Stomach smooth muscle (tissue), 2 donors: ENCODE measurements around the gene NCAN.

Experiments
- H3K27ac ChIP-seq: one replicate; pipeline ENCODE4 v1.7.0; 2013; ENCODE audit warnings: mild to moderate bottlenecking, low read length, inconsistent platforms
- H3K27me3 ChIP-seq, 2 donors: one replicate each; pipeline ENCODE4 v1.7.0; 2013; ENCODE audit warnings: low read length in 2 of 2; ENCODE audit not compliant: insufficient read depth in 2 of 2, control insufficient read depth in 1 of 2
- H3K36me3 ChIP-seq, 2 donors: one replicate each; pipeline ENCODE4 v1.7.0; 2013; ENCODE audit warnings: low read length in 2 of 2; ENCODE audit not compliant: control insufficient read depth in 2 of 2, insufficient read depth in 2 of 2
- H3K4me1 ChIP-seq: one replicate; pipeline ENCODE4 v1.7.0; 2013; ENCODE audit warnings: low read length; ENCODE audit not compliant: control insufficient read depth, insufficient read depth
- H3K4me3 ChIP-seq, 2 donors: one replicate each; pipeline ENCODE4 v1.7.0; 2013; ENCODE audit warnings: low read length in 2 of 2
- H3K9ac ChIP-seq, 2 donors: one replicate each; pipeline ENCODE4 v1.7.0; 2013; ENCODE audit warnings: low read length in 2 of 2, mild to moderate bottlenecking in 1 of 2
- H3K9me3 ChIP-seq, 2 donors: one replicate each; pipeline ENCODE4 v1.7.0; 2013; ENCODE audit warnings: low read length in 2 of 2; ENCODE audit not compliant: control insufficient read depth in 2 of 2
- donor health status: healthy.
- donor health status: Pancreatic carcinoma.

The NCAN gene

DNA sequence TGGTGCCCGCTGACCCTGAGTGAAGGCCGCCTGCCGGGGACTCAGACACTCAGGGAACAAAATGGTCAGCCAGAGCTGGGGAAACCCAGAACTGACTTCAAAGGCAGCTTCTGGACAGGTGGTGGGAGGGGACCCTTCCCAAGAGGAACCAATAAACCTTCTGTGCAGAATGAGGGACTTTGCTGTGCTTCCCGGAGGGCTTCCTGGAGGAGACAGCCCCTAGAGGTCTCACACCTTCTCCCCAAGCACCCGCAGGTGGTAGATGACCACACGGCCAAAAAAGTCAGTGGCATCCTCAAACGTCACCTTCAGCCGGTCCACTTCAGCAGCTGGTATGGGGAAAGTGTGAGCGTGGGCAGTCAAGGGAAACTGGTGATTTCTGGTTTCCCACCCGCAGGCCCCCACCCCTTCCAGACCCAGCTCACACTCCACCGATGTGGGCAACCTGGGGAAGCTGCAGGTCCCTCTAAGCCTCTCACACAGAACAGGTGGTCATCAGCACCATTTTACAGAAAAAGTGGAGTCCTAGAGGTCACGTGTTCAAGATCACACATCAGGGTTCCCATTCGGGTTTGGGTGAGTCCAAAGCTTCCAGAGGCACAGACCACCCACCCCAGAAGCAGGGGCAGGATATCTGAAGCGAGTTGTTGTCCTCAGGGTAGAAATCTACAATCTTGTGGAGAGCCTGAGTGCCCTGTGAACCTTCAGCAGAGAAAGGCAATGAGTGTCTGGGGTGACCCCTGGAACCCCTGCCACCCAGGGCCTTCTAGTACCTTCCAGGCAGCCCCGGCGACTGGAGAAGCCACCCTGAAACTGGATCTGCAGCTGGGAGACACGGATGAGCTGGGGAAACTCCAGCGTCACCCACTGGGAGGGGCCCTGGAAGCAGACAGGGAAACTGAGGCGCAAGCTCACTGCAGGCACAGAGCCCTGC lies 9.8 kb upstream of the NCAN start:
- H3K27me3 ChIP-seq: peaks cover 3 to 8% of the 10 kb centered on the region in 2 donors
- H3K4me1 ChIP-seq: peaks cover 10% of the 10 kb centered on the region
- peak overlapping the region; percentile 79 to 88 for H3K9ac ChIP-seq
- H3K4me3 ChIP-seq: peak overlapping the region in 1 of 2 donors; percentile 89
- H3K27ac ChIP-seq: peak overlapping the region; percentile 64
- peaks cover 13 to 20% of the 10 kb centered on the region in 2 donors for H3K36me3 ChIP-seq
- H3K9me3 ChIP-seq: no peaks in the 10 kb centered on the region

DNA sequence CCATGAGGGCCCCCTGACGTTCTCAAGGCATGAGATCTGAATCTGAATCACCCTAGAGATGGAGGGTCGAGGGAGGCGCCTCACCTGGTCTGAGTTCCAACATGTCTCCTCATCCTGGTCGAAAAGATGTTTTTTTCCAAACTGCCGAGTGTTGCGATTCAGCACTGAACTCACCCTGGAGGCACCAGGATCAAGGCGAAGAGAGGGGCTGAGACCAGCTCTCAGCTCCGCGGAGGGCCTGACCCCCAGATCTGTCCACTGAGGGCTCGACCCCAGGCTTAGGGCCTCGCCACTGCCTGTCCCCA lies 9.1 kb upstream of the NCAN start:
- H3K9ac ChIP-seq: peak overlapping the region; percentile 79 to 88
- H3K27ac ChIP-seq: peak overlapping the region; percentile 64
- peaks cover 10% of the 10 kb centered on the region for H3K4me1 ChIP-seq
- peaks cover 9 to 15% of the 10 kb centered on the region in 2 donors for H3K27me3 ChIP-seq
- H3K9me3 ChIP-seq: no peaks in the 10 kb centered on the region
- H3K36me3 ChIP-seq: peaks cover 10 to 16% of the 10 kb centered on the region in 2 donors
- peak overlapping the region; percentile 62 to 89 for H3K4me3 ChIP-seq

DNA sequence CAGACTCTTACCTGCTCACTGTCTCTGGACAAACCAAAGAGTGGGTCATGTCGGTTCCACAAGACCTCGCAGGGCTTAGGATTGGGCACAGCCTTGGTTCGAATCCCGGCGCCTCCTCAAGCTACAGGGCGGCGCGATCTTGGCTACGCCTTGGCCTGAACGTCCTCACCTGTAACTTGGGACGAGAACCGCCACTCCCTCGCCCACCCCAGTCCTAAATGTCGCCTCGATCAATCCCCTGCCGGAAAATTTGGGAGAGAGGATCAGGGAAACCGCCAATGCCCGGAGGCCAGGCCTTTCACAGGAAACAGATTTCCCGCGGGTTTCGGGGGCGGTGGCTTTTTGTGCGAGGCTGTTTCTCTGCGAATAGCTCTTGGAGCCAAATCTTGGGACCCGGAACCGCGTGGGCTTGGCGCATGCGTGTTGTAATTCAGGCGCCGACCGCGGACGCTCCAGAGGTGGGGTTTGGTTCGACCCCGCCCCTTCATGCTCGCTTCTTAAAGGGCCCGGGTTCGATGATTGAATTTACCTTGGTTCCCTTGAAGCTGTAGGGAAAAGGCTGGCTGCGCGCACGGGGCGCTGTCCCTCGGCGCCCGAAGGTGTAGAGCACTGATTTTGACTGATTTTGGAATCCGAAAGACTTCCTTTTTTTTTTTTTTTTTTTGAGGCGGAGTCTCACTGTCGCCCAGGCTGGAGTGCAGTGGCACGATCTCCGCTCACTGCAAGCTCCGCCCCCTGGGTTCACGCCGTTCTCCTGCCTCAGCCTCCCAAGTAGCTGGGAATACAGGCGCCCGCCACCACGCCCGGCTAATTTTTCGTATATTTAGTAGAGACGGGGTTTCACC lies 8.5 kb upstream of the NCAN start, which contains the start of gene NR2C2AP:
Gene NR2C2AP, minus strand, starts transcription at position 403 of the 845 bp plus-strand sequence. Its CDS starts 354 bp downstream, at position 49.
- Histone ChIP-seq H3K4me1 (peaks cover 10% of the 10 kb centered on the region), H3K4me3 (peak within 1 kb of the TSS; percentile 62 to 89), H3K9ac (peak within 1 kb of the TSS; percentile 79 to 88)

DNA sequence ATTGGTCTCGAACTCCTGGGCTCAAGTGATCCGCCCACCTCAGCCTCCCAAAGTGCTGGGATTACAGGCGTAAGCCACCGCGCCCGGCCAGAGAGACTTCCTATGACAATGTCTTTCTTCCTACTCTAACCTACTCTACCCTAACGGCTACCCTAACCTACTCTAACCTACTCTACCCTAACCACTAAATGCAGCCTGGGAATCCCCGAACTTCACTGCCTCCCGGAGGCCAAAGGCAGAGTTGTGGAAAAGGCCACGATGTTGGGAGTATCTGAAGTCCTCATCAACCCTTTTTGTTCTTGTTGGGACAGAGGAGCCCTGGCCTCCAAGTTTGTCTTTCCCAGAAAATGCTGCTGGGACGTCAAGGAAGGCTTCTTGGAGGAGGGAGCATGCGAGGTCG lies 7.6 kb upstream of the NCAN start:
- Histone ChIP-seq H3K9ac (no peak overlapping the region), H3K27ac (no peak overlapping the region), H3K9me3 (no peaks in the 10 kb centered on the region), H3K27me3 (peaks cover 12 to 19% of the 10 kb centered on the region in 2 donors), H3K4me1 (peaks cover 10% of the 10 kb centered on the region), H3K4me3 (no peak overlapping the region), H3K36me3 (peaks cover 0 to 3% of the 10 kb centered on the region in 2 donors)

More for the DNA sequence above, 8.5 kb upstream of the NCAN start, which contains the start of gene NR2C2AP:
- Histone ChIP-seq H3K27me3 (peaks cover 12 to 19% of the 10 kb centered on the region in 2 donors), H3K27ac (peak within 1 kb of the TSS; percentile 64), H3K36me3 (peaks cover 6 to 12% of the 10 kb centered on the region in 2 donors), H3K9me3 (no peaks in the 10 kb centered on the region)

DNA sequence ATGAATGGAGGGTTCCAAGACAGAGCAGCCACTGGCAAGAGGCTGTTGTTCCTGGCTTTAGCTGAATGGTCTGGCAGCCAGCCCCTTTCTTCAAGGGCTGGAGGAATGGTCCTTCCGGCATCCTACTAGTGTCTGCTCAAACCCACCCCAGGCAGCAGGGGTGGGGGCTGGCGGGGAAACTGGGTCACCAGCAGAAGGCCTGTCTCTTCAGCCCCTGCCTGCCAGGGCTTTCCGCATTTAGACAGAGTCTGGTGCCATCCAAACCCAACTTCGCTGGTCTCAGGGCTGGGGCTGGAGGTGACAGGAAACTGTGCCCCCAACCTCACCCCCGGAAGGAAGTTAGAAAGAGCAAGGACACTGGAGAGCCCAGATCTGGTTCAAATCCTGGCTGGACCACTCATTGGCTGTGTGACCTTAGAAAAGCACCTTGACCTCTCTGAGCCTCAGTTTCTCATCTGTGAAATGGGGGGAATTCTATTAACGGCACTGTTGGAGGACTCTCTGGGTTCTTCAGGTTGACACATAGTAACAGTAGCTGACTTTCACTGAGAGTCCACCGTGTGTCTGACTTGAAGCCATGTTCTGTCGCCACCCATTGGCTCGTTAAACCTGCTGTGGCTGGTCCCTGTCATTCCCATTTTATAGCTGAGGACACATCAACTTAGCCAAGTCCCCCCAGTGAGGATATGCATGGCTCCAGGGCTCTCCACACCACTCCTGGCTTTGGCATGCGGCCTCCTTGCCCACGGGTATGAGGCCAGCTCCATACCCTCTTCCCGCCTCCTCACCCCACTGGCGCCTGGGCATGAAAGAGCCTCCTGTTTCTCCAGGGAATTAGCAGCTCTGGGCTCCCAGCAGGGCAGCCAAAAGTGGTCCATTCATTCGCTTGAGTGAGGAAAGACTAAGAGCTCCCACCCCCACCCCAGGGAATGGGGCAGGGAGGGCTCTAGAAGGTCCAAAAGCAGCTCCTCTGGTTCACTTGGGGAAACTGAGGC lies 6.0 kb upstream of the NCAN start:
- no peaks in the 10 kb centered on the region for H3K36me3 ChIP-seq
- no peak overlapping the region for H3K9ac ChIP-seq
- H3K27me3 ChIP-seq: peaks cover 12 to 22% of the 10 kb centered on the region in 2 donors

DNA sequence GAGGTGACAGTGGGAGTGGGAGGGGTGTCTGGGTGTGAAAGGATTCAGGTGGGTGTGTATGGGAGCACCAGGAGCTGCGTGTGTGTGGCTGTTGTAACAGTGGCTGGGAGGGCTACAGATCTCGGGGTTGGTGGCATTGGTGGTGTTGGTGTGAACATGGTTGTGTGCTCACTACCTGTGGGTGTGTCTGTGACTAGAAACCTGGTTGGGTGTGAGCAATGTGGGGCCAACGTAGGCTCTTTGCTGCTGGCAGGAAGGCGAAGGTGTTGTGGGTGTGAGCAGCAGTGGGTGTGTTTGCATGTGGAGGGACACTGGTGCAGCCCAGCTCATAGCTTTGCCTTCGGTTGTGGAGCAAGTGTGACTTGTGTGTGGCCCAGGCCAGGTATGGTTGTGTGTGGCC lies 4.8 kb upstream of the NCAN start:
- Histone ChIP-seq H3K36me3 (no peaks in the 10 kb centered on the region), H3K9ac (no peak overlapping the region), H3K27me3 (peaks cover 21 to 30% of the 10 kb centered on the region in 2 donors), H3K4me1 (peaks cover 10% of the 10 kb centered on the region), H3K27ac (no peak overlapping the region), H3K4me3 (no peak overlapping the region), H3K9me3 (no peaks in the 10 kb centered on the region)

More for the DNA sequence above, 6.0 kb upstream of the NCAN start:
- Histone ChIP-seq H3K27ac (no peak overlapping the region), H3K4me3 (no peak overlapping the region), H3K4me1 (peaks cover 10% of the 10 kb centered on the region), H3K9me3 (no peaks in the 10 kb centered on the region)

DNA sequence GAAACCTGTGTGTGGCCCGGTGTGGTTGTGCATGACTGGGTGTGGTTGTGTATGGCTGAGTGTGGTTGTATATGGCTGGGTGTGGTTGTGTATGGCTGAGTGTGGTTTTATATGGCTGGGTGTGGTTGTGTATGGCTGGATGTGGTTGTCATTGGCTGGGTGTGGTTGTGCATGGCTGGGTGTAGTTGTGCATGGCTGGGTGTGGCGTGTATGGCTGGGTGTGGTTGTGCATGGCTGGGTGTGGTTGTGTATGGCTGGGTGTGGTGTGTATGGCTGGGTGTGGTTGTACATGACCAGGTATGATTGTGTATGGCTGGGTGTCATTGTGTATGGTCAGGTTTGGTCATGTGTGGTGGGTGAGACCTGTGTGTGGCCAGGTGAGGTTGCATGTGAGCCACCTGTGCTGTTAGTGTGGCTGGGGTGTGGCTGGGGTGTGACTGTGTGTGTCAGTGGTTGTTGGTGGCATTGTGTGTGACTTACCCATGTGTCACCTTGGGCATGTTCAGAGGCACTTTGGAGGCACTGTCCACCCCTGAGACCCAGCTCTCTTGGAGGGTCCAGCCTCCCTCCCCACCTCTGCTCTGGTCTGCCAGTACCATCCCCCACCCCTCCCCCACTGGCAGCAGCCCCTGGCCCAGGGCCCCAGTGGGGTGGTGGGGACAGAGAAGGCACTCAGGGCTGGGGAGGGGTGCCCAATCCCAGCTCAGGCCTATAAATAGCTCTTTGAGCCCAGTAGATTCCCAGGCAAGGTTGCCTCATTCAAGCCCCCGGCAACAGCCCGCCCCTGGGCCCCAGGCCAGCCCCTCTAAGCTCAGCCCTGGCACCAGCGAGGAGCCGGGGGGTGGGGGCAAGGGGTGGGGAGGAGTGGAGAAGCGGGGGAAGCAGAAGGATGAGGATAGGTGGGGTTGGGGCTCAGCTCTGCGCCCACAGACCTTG lies 3.9 kb upstream of the NCAN start:
- no peaks in the 10 kb centered on the region for H3K36me3 ChIP-seq
- H3K9ac ChIP-seq: no peak overlapping the region
- no peak overlapping the region for H3K27ac ChIP-seq
- no peaks in the 10 kb centered on the region for H3K9me3 ChIP-seq
- no peak overlapping the region for H3K4me3 ChIP-seq
- peaks cover 31 to 37% of the 10 kb centered on the region in 2 donors for H3K27me3 ChIP-seq
- H3K4me1 ChIP-seq: peaks cover 3% of the 10 kb centered on the region

DNA sequence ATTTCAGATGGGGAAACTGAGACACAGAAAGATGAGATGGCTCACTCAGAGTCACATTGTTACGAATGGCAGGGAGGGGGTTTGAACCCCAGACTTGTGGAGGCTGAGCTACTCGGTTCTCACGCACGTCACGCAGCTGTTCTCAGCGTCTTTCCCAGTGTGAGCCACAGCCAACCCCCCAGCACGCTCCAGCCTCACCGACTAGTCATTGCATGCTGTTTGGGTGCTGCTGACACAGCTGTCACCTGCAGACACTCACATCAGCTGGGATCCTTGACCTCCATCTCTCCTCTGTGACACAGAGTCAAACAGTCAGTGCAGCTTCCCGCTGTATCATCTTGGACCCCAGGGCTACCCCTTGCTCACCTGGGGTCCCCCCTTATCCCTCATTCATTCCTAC lies 2.4 kb upstream of the NCAN start:
- H3K4me1 ChIP-seq: no peaks in the 10 kb centered on the region
- H3K9ac ChIP-seq: no peak overlapping the region
- peaks cover 43 to 49% of the 10 kb centered on the region in 2 donors for H3K27me3 ChIP-seq
- H3K27ac ChIP-seq: no peak overlapping the region
- no peaks in the 10 kb centered on the region for H3K36me3 ChIP-seq
- H3K9me3 ChIP-seq: no peaks in the 10 kb centered on the region
- no peak overlapping the region for H3K4me3 ChIP-seq

DNA sequence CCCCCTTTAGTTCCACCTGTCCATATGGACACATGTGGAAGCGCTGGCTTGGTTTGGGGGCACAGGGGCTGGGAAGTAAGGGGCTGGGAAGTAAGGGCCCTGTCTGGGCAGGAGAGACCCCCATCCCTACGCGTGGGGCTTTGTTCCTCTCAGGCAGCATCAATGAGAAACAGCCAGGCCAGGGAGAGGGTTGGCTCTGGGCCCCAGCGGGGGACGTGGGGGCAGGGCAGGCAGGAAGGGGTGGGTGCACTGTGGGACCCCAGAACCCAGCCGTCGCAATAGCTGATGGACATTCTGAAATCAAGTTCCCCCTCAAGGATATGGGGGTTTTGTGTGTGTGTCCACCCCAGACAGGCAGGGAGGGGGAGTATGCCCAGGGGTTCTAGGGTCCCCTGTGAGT lies 1.2 kb downstream of the NCAN start:
- H3K4me1 ChIP-seq: no peaks in the 10 kb centered on the region
- H3K36me3 ChIP-seq: no peaks in the 10 kb centered on the region
- no peak overlapping the region for H3K27ac ChIP-seq
- no peak overlapping the region for H3K9ac ChIP-seq
- H3K9me3 ChIP-seq: no peaks in the 10 kb centered on the region
- H3K27me3 ChIP-seq: peaks cover 36 to 43% of the 10 kb centered on the region in 2 donors
- no peak overlapping the region for H3K4me3 ChIP-seq
